ENCODE measurements around the gene PLEKHS1. TPM values are rescaled to one million over a fixed set of nuclear protein-coding genes. Genes with fewer than 3 reads are reported as not detected.

Gene PLEKHS1
- total RNA-seq: not detected
- long read RNA-seq: 0 reads

- no peak for TF ChIP-seq CTCF (IDR thresholded peaks at IDR 0.05; ENCODE audit: borderline replicate concordance)
- no peak within 1 kb of the TSS for H3K4me3 ChIP-seq
- intact Hi-C loops (cut with micrococcal nuclease): no loop called here
- H3K4me1 ChIP-seq: no peaks in the 10 kb centered on the region
- H3K27ac ChIP-seq (replicated peaks): no peak within 1 kb of the TSS
- peaks cover 38% of the 10 kb centered on the region for H3K27me3 ChIP-seq (ENCODE audit: low read depth)
- no peaks in the 10 kb centered on the region for H3K36me3 ChIP-seq
- DNase-seq: no peak
- H3K9me3 ChIP-seq (replicated peaks): no peaks in the 10 kb centered on the region
Observed at GRCh38 chr10:113751181-113751732, at the start of gene PLEKHS1. TSS of gene PLEKHS1 (plus strand) at chr10:113751682. CDS start at chr10:113755278, 3,596 bp downstream.

- H3K4me3 ChIP-seq: no peak overlapping the region
- no peaks in the 10 kb centered on the region for H3K9me3 ChIP-seq (replicated peaks)
- H3K27me3 ChIP-seq (ENCODE audit: low read depth): no peaks in the 10 kb centered on the region
- H3K36me3 ChIP-seq: peaks cover 18% of the 10 kb centered on the region
- intact Hi-C loops (cut with micrococcal nuclease): loop anchor here (10.0 kb wide), 1 partner anchor 400 kb away; no protein-coding TSS in a partner anchor
- no peak for DNase-seq
- no peak overlapping the region for H3K27ac ChIP-seq (replicated peaks)
- peaks cover 38% of the 10 kb centered on the region for H3K4me1 ChIP-seq
- TF ChIP-seq CTCF (IDR thresholded peaks at IDR 0.05; ENCODE audit: borderline replicate concordance): peak; percentile 68
Observed at GRCh38 chr10:113704637-113705343, 46.7 kb upstream of the PLEKHS1 start.

- Histone ChIP-seq H3K36me3 (peaks cover 14% of the 10 kb centered on the region), H3K4me1 (peaks cover 43% of the 10 kb centered on the region), H3K27ac (replicated peaks) (no peak overlapping the region), H3K9me3 (replicated peaks) (no peaks in the 10 kb centered on the region), H3K27me3 (ENCODE audit: low read depth) (no peaks in the 10 kb centered on the region), H3K4me3 (no peak overlapping the region)
- intact Hi-C loops (cut with micrococcal nuclease): loop anchor here (10.0 kb wide), 1 partner anchor 400 kb away; no protein-coding TSS in a partner anchor
- DNase-seq: no peak
- TF ChIP-seq CTCF (IDR thresholded peaks at IDR 0.05; ENCODE audit: borderline replicate concordance): no peak
Observed at GRCh38 chr10:113705344-113705652, 46.2 kb upstream of the PLEKHS1 start.

GRCh38 chr10:113706623-113707022 is 44.9 kb upstream of the PLEKHS1 start:
- intact Hi-C loops (cut with micrococcal nuclease): loop anchor here (10.0 kb wide), 1 partner anchor 398 kb away; no protein-coding TSS in a partner anchor
- Histone ChIP-seq H3K4me3 (no peak overlapping the region), H3K4me1 (peaks cover 56% of the 10 kb centered on the region), H3K9me3 (replicated peaks) (no peaks in the 10 kb centered on the region), H3K27me3 (ENCODE audit: low read depth) (no peaks in the 10 kb centered on the region), H3K27ac (replicated peaks) (no peak overlapping the region), H3K36me3 (peaks cover 2% of the 10 kb centered on the region)
- TF ChIP-seq CTCF (IDR thresholded peaks at IDR 0.05; ENCODE audit: borderline replicate concordance): no peak
- no peak for DNase-seq

- intact Hi-C loops (cut with micrococcal nuclease): loop anchor here (10.0 kb wide), 1 partner anchor 396 kb away; no protein-coding TSS in a partner anchor
- no peaks in the 10 kb centered on the region for H3K36me3 ChIP-seq
- H3K9me3 ChIP-seq (replicated peaks): no peaks in the 10 kb centered on the region
- no peak overlapping the region for H3K27ac ChIP-seq (replicated peaks)
- peaks cover 59% of the 10 kb centered on the region for H3K4me1 ChIP-seq
- H3K4me3 ChIP-seq: no peak overlapping the region
- H3K27me3 ChIP-seq (ENCODE audit: low read depth): no peaks in the 10 kb centered on the region
- no peak for TF ChIP-seq CTCF (IDR thresholded peaks at IDR 0.05; ENCODE audit: borderline replicate concordance)
- no peak for DNase-seq
Observed at GRCh38 chr10:113708640-113709039, 42.8 kb upstream of the PLEKHS1 start.
